Measurements from ENCODE around the gene GVQW3. TPM values are rescaled to one million over a fixed set of nuclear protein-coding genes. Genes with fewer than 3 reads are reported as not detected.

GVQW3 gene
- total and polyA plus RNA-seq, 2 of the 8 experiments (the other 6 are each of a cell fraction or from before 2014, with no cell fraction given), result 5.5 to 8.1 TPM

GRCh38 chr11:76380977-76381719 lies at the start of gene GVQW3, which contains the start of gene THAP12 (continued):
- no peak for TF ChIP-seq ATF3 (IDR thresholded peaks at IDR 0.05; ENCODE audit: insufficient read depth, low read depth, low read length)
- no peak for TF ChIP-seq TEAD4 (IDR thresholded peaks at IDR 0.05; ENCODE audit: low read depth, low read length)

Data from H1 (cell line).